ENCODE data around the gene R3HDM1. TPM values are rescaled to one million over a fixed set of nuclear protein-coding genes. Genes with fewer than 3 reads are reported as not detected.
"Not testable (repeated sequence)": the region's sequence is repeated elsewhere in the genome, so short reads cannot be mapped to it uniquely, and the experiment has no call there.

The R3HDM1 gene
- total RNA-seq, 2 experiments from 2014 or later: 51.9 to 53.9 TPM

GRCh38 chr2:135679125-135679524 is 147.8 kb downstream of the R3HDM1 start:
- no peak for DNase-seq
- H3K36me3 Mint-ChIP-seq (ENCODE audit: low read depth): peaks cover 45% of the 10 kb centered on the region
- ChIA-PET POLR2A (no interaction called here), CTCF (interaction anchor here (0.9 kb wide), 1 partner anchor 675 kb away, joined by 3 read pairs; no protein-coding TSS in a partner anchor)
- no peaks in the 10 kb centered on the region for H3K27me3 Mint-ChIP-seq (ENCODE audit: low read depth)
- no peak overlapping the region for H3K4me3 Mint-ChIP-seq
- no peaks in the 10 kb centered on the region for H3K9me3 Mint-ChIP-seq (ENCODE audit: insufficient read depth)
- H3K4me1 Mint-ChIP-seq (ENCODE audit: low read depth): peaks cover 2% of the 10 kb centered on the region
- ATAC-seq: no peak
- no peak overlapping the region for H3K27ac Mint-ChIP-seq

GRCh38 chr2:135685361-135685760 is 154.1 kb downstream of the R3HDM1 start:
- Mint-ChIP-seq H3K27ac (no peak overlapping the region), H3K27me3 (ENCODE audit: low read depth) (no peaks in the 10 kb centered on the region), H3K9me3 (ENCODE audit: insufficient read depth) (no peaks in the 10 kb centered on the region), H3K4me1 (ENCODE audit: low read depth) (peaks cover 22% of the 10 kb centered on the region), H3K36me3 (ENCODE audit: low read depth) (peaks cover 41% of the 10 kb centered on the region), H3K4me3 (no peak overlapping the region)
- DNase-seq: no peak
- no peak for ATAC-seq
- ChIA-PET CTCF (interaction anchor here (1.1 kb wide), 1 partner anchor 24 kb away, joined by 6 read pairs; no protein-coding TSS in a partner anchor), POLR2A (no interaction called here)

- POLR2A ChIA-PET: interaction anchor here (0.7 kb wide), 1 partner anchor 16 kb away, joined by 3 read pairs; no protein-coding TSS in a partner anchor
- H3K4me1 Mint-ChIP-seq (ENCODE audit: low read depth): peaks cover 37% of the 10 kb centered on the region
- peak overlapping the region; percentile 79 for H3K27ac Mint-ChIP-seq
- H3K4me3 Mint-ChIP-seq: no peak overlapping the region
- no peaks in the 10 kb centered on the region for H3K9me3 Mint-ChIP-seq (ENCODE audit: insufficient read depth)
- H3K27me3 Mint-ChIP-seq (ENCODE audit: low read depth): no peaks in the 10 kb centered on the region
- CTCF ChIA-PET: interaction anchor here (0.9 to 1.4 kb wide), 3 partner anchors 21 to 685 kb away, joined by 3 to 8 read pairs (median 5); no protein-coding TSS in a partner anchor
- ATAC-seq (no peak), DNase-seq (no peak)
- H3K36me3 Mint-ChIP-seq (ENCODE audit: low read depth): peaks cover 31% of the 10 kb centered on the region
These were observed 157.7 kb downstream of the R3HDM1 start for GRCh38 chr2:135688978-135689377.

GRCh38 chr2:135689679-135690078 is 158.4 kb downstream of the R3HDM1 start:
- peak; percentile 58 for ATAC-seq
- no peak for DNase-seq
- Mint-ChIP-seq H3K4me3 (peak overlapping the region; percentile 57), H3K36me3 (ENCODE audit: low read depth) (peaks cover 34% of the 10 kb centered on the region), H3K4me1 (ENCODE audit: low read depth) (peaks cover 44% of the 10 kb centered on the region), H3K9me3 (ENCODE audit: insufficient read depth) (no peaks in the 10 kb centered on the region), H3K27me3 (ENCODE audit: low read depth) (no peaks in the 10 kb centered on the region), H3K27ac (peak overlapping the region; percentile 79)
- POLR2A ChIA-PET: interaction anchor here (0.6 to 0.7 kb wide), 2 partner anchors 14 to 17 kb away, joined by 3 read pairs; no protein-coding TSS in a partner anchor
- CTCF ChIA-PET: interaction anchor here (0.9 to 1.5 kb wide), 4 partner anchors 20 to 685 kb away, joined by 3 to 8 read pairs (median 5); no protein-coding TSS in a partner anchor

- H3K4me1 Mint-ChIP-seq (ENCODE audit: low read depth): peaks cover 29% of the 10 kb centered on the region
- no peaks in the 10 kb centered on the region for H3K9me3 Mint-ChIP-seq (ENCODE audit: insufficient read depth)
- no peak overlapping the region for H3K4me3 Mint-ChIP-seq
- ChIA-PET CTCF (interaction anchor here (1.1 to 1.8 kb wide), 2 partner anchors 13 to 36 kb away, joined by 3 to 6 read pairs; no protein-coding TSS in a partner anchor), POLR2A (interaction anchor here (0.6 kb wide), 1 partner anchor 9 kb away, joined by 4 read pairs; no protein-coding TSS in a partner anchor)
- H3K27ac Mint-ChIP-seq: no peak overlapping the region
- no peak for ATAC-seq
- no peak for DNase-seq
- peaks cover 32% of the 10 kb centered on the region for H3K36me3 Mint-ChIP-seq (ENCODE audit: low read depth)
- H3K27me3 Mint-ChIP-seq (ENCODE audit: low read depth): no peaks in the 10 kb centered on the region
These were observed 163.4 kb downstream of the R3HDM1 start for GRCh38 chr2:135694711-135695110.

GRCh38 chr2:135698838-135699237 is 167.6 kb downstream of the R3HDM1 start:
- peaks cover 9% of the 10 kb centered on the region for H3K4me1 Mint-ChIP-seq (ENCODE audit: low read depth)
- H3K27me3 Mint-ChIP-seq (ENCODE audit: low read depth): no peaks in the 10 kb centered on the region
- POLR2A ChIA-PET: no interaction called here
- DNase-seq: no peak
- H3K9me3 Mint-ChIP-seq (ENCODE audit: insufficient read depth): no peaks in the 10 kb centered on the region
- ATAC-seq: no peak
- peaks cover 23% of the 10 kb centered on the region for H3K36me3 Mint-ChIP-seq (ENCODE audit: low read depth)
- H3K4me3 Mint-ChIP-seq: no peak overlapping the region
- CTCF ChIA-PET: interaction anchor here (1.6 kb wide), 1 partner anchor 11 kb away, joined by 8 read pairs; no protein-coding TSS in a partner anchor
- H3K27ac Mint-ChIP-seq: no peak overlapping the region

GRCh38 chr2:135701442-135701841 is 170.2 kb downstream of the R3HDM1 start:
- Mint-ChIP-seq H3K4me3 (no peak overlapping the region), H3K27ac (no peak overlapping the region), H3K36me3 (ENCODE audit: low read depth) (peaks cover 4% of the 10 kb centered on the region), H3K9me3 (ENCODE audit: insufficient read depth) (no peaks in the 10 kb centered on the region), H3K4me1 (ENCODE audit: low read depth) (no peaks in the 10 kb centered on the region), H3K27me3 (ENCODE audit: low read depth) (no peaks in the 10 kb centered on the region)
- ATAC-seq: no peak
- ChIA-PET CTCF (no interaction called here), POLR2A (interaction anchor here (0.7 kb wide), 1 partner anchor 68 kb away, joined by 3 read pairs; no protein-coding TSS in a partner anchor)
- DNase-seq: no peak

- Mint-ChIP-seq H3K4me1 (ENCODE audit: low read depth) (no peaks in the 10 kb centered on the region), H3K27ac (no peak overlapping the region), H3K9me3 (ENCODE audit: insufficient read depth) (no peaks in the 10 kb centered on the region), H3K36me3 (ENCODE audit: low read depth) (no peaks in the 10 kb centered on the region), H3K4me3 (no peak overlapping the region), H3K27me3 (ENCODE audit: low read depth) (no peaks in the 10 kb centered on the region)
- ChIA-PET POLR2A (interaction anchor here (0.8 to 1.2 kb wide), 2 partner anchors 27 to 172 kb away, joined by 3 to 5 read pairs; partner anchors contain the start of genes R3HDM1 and ZRANB3), CTCF (interaction anchor here (1.1 kb wide), 1 partner anchor 699 kb away, joined by 5 read pairs; no protein-coding TSS in a partner anchor)
- DNase-seq: no peak
- no peak for ATAC-seq
These were observed 172.0 kb downstream of the R3HDM1 start for GRCh38 chr2:135703300-135703699.

GRCh38 chr2:135704075-135704474 is 172.8 kb downstream of the R3HDM1 start:
- H3K27ac Mint-ChIP-seq, H3K4me3 Mint-ChIP-seq: not testable (repeated sequence)

GRCh38 chr2:135708159-135708558 is 176.9 kb downstream of the R3HDM1 start:
- H3K4me3 Mint-ChIP-seq: no peak overlapping the region
- DNase-seq: no peak
- CTCF ChIA-PET: interaction anchor here (1.0 to 5.1 kb wide), 7 partner anchors 13 to 705 kb away, joined by 3 to 108 read pairs (median 10); partner anchors contain the start of genes R3HDM1 and ZRANB3
- H3K36me3 Mint-ChIP-seq (ENCODE audit: low read depth): peaks cover 7% of the 10 kb centered on the region
- H3K9me3 Mint-ChIP-seq (ENCODE audit: insufficient read depth): no peaks in the 10 kb centered on the region
- no peaks in the 10 kb centered on the region for H3K4me1 Mint-ChIP-seq (ENCODE audit: low read depth)
- no peak overlapping the region for H3K27ac Mint-ChIP-seq
- no peaks in the 10 kb centered on the region for H3K27me3 Mint-ChIP-seq (ENCODE audit: low read depth)
- ATAC-seq: no peak
- POLR2A ChIA-PET: no interaction called here

More at GRCh38 chr2:135704075-135704474, 172.8 kb downstream of the R3HDM1 start:
- not testable (repeated sequence) for H3K4me1 Mint-ChIP-seq (ENCODE audit: low read depth); H3K27me3 Mint-ChIP-seq (ENCODE audit: low read depth); DNase-seq; H3K9me3 Mint-ChIP-seq (ENCODE audit: insufficient read depth); ATAC-seq; H3K36me3 Mint-ChIP-seq (ENCODE audit: low read depth)
- ChIA-PET CTCF (interaction anchor here (1.7 kb wide), 1 partner anchor 119 kb away, joined by 5 read pairs; no protein-coding TSS in a partner anchor), POLR2A (interaction anchor here (0.6 to 1.2 kb wide), 3 partner anchors 14 to 170 kb away, joined by 3 to 5 read pairs (median 3); no protein-coding TSS in a partner anchor)

- H3K9me3 Mint-ChIP-seq (ENCODE audit: insufficient read depth): no peaks in the 10 kb centered on the region
- CTCF ChIA-PET: interaction anchor here (0.7 to 5.1 kb wide), 38 partner anchors 10 to 721 kb away, joined by 3 to 108 read pairs (median 6); partner anchors contain the start of genes R3HDM1 and ZRANB3
- ATAC-seq (peak; percentile 76), DNase-seq (peak; percentile 80)
- no peak overlapping the region for H3K27ac Mint-ChIP-seq
- no peak overlapping the region for H3K4me3 Mint-ChIP-seq
- no peaks in the 10 kb centered on the region for H3K4me1 Mint-ChIP-seq (ENCODE audit: low read depth)
- no peaks in the 10 kb centered on the region for H3K27me3 Mint-ChIP-seq (ENCODE audit: low read depth)
- H3K36me3 Mint-ChIP-seq (ENCODE audit: low read depth): peaks cover 11% of the 10 kb centered on the region
- POLR2A ChIA-PET: no interaction called here
These were observed 178.7 kb downstream of the R3HDM1 start for GRCh38 chr2:135709992-135710391.

GRCh38 chr2:135715086-135715485 is 183.8 kb downstream of the R3HDM1 start:
- H3K4me3 Mint-ChIP-seq; CTCF ChIA-PET; POLR2A ChIA-PET; H3K27ac Mint-ChIP-seq; ATAC-seq; DNase-seq; H3K9me3 Mint-ChIP-seq (ENCODE audit: insufficient read depth); H3K4me1 Mint-ChIP-seq (ENCODE audit: low read depth); H3K27me3 Mint-ChIP-seq (ENCODE audit: low read depth): not testable (repeated sequence)
- H3K36me3 Mint-ChIP-seq (ENCODE audit: low read depth): peaks cover 24% of the 10 kb centered on the region
